H9 (cell line): Measurements from ENCODE around the gene DYRK2. TPM values are rescaled to one million over a fixed set of nuclear protein-coding genes. Genes with fewer than 3 reads are reported as not detected.

Experiments
- DNase-seq: peaks from one replicate; pipeline ENCODE4 v3.0.0-alpha.2; 2017
- H2AFZ ChIP-seq: one replicate; pipeline ENCODE4 v1.6.1; 2013; ENCODE audit warnings: mild to moderate bottlenecking, low read length, control low read depth, moderate library complexity
- H2AK5ac ChIP-seq: 2 replicates; pipeline ENCODE4 v1.6.1; 2013; ENCODE audit warnings: low read length, control low read depth, mixed read lengths; ENCODE audit not compliant: insufficient read length
- H2BK120ac ChIP-seq: one replicate; pipeline ENCODE4 v1.6.1; 2013; ENCODE audit warnings: low read depth, mild to moderate bottlenecking, low read length, control low read depth, inconsistent platforms; ENCODE audit not compliant: poor library complexity, severe bottlenecking
- H2BK12ac ChIP-seq: 2 replicates; pipeline ENCODE4 v1.6.1; 2013; ENCODE audit warnings: low read length, control low read depth, mixed read lengths, low read depth; ENCODE audit not compliant: insufficient read length
- H2BK15ac ChIP-seq: 2 replicates; pipeline ENCODE4 v1.6.1; 2013; ENCODE audit warnings: low read depth, low read length, control low read depth
- H2BK20ac ChIP-seq: one replicate; pipeline ENCODE4 v1.6.1; 2013; ENCODE audit warnings: low read depth, mild to moderate bottlenecking, low read length, control low read depth, inconsistent platforms; ENCODE audit not compliant: poor library complexity, severe bottlenecking
- H2BK5ac ChIP-seq: 2 replicates; pipeline ENCODE4 v1.6.1; 2013; ENCODE audit warnings: low read length, control low read depth, mixed read lengths; ENCODE audit not compliant: insufficient read length
- H3K14ac ChIP-seq: 2 replicates; pipeline ENCODE4 v1.6.1; 2013; ENCODE audit warnings: low read length, control low read depth; ENCODE audit not compliant: insufficient read depth
- H3K18ac ChIP-seq: 2 replicates; pipeline ENCODE4 v1.6.1; 2013; ENCODE audit warnings: low read depth, mild to moderate bottlenecking, mixed read lengths, low read length, control low read depth; ENCODE audit not compliant: insufficient read length
- H3K23ac ChIP-seq: 2 replicates; pipeline ENCODE4 v1.6.1; 2013; ENCODE audit warnings: low read length, control low read depth, mixed read lengths, low read depth; ENCODE audit not compliant: insufficient read length
- H3K23me2 ChIP-seq: 2 replicates; pipeline ENCODE4 v1.6.1; 2013; ENCODE audit warnings: low read depth, mild to moderate bottlenecking, mixed read lengths, low read length, control low read depth; ENCODE audit not compliant: insufficient read length, poor library complexity, severe bottlenecking
- H3K27ac ChIP-seq: 2 replicates; pipeline ENCODE4 v1.5.1; 2013; ENCODE audit warnings: low read length, control low read depth, mixed read lengths, low read depth; ENCODE audit not compliant: insufficient read length
- H3K27me3 ChIP-seq: 2 replicates; pipeline ENCODE4 v1.6.1; 2013; ENCODE audit warnings: low read length, control low read depth, inconsistent platforms; ENCODE audit not compliant: insufficient read depth
- H3K4ac ChIP-seq: 2 replicates; pipeline ENCODE4 v1.6.1; 2013; ENCODE audit warnings: low read depth, mild to moderate bottlenecking, control low read depth, inconsistent platforms, low read length, moderate library complexity
- H3K4me1 ChIP-seq: 2 replicates; pipeline ENCODE4 v1.6.1; 2013; ENCODE audit warnings: low read length, control low read depth, inconsistent platforms; ENCODE audit not compliant: insufficient read depth
- H3K4me2 ChIP-seq: 2 replicates; pipeline ENCODE4 v1.6.1; 2013; ENCODE audit warnings: low read length, control low read depth, mixed read lengths; ENCODE audit not compliant: insufficient read length, insufficient read depth
- H3K56ac ChIP-seq: 2 replicates; pipeline ENCODE4 v1.6.1; 2013; ENCODE audit warnings: low read depth, mild to moderate bottlenecking, mixed read lengths, low read length, control low read depth; ENCODE audit not compliant: insufficient read length
- H3K79me1 ChIP-seq: 2 replicates; pipeline ENCODE4 v1.6.1; 2013; ENCODE audit warnings: low read depth, mild to moderate bottlenecking, moderate library complexity, low read length, control low read depth, inconsistent platforms; ENCODE audit not compliant: insufficient read depth, poor library complexity, severe bottlenecking
- H3K79me2 ChIP-seq: 2 replicates; pipeline ENCODE4 v1.6.1; 2013; ENCODE audit warnings: low read length, control low read depth, inconsistent platforms; ENCODE audit not compliant: insufficient read depth
- H3K9ac ChIP-seq: 2 replicates; pipeline ENCODE4 v1.6.1; 2013; ENCODE audit warnings: low read length, control low read depth, mixed read lengths; ENCODE audit not compliant: insufficient read length; ENCODE audit errors: extremely low read depth
- H3K9me3 ChIP-seq: one replicate; pipeline ENCODE4 v1.6.1; 2013; ENCODE audit warnings: low read depth, low read length, inconsistent platforms; ENCODE audit not compliant: control insufficient read depth
- H3T11ph ChIP-seq: one replicate; pipeline ENCODE4 v1.6.1; 2013; ENCODE audit warnings: mild to moderate bottlenecking, low read length, control low read depth, inconsistent platforms
- H4K20me1 ChIP-seq: one replicate; pipeline ENCODE4 v1.6.1; 2013; ENCODE audit not compliant: control insufficient read depth, insufficient read length, insufficient read depth
- H4K5ac ChIP-seq: 2 replicates; pipeline ENCODE4 v1.6.1; 2013; ENCODE audit warnings: low read depth, mild to moderate bottlenecking, mixed read lengths, low read length, control low read depth; ENCODE audit not compliant: insufficient read length
- H4K8ac ChIP-seq: replicated peaks from 2 replicates; pipeline ENCODE4 v1.6.1; 2013; ENCODE audit warnings: low read length, control low read depth, mixed read lengths, low read depth; ENCODE audit not compliant: insufficient read length
- H4K91ac ChIP-seq: 2 replicates; pipeline ENCODE4 v1.6.1; 2013; ENCODE audit warnings: low read depth, mild to moderate bottlenecking, moderate library complexity, mixed read lengths, low read length, control low read depth; ENCODE audit not compliant: insufficient read length
- H3K27ac Mint-ChIP-seq, 3 experiments: 2 replicates in 2 of 3; 3 replicates in 1 of 3; pipeline ENCODE4 v1.8.0; 2020 to 2021; ENCODE audit warnings: mixed read lengths in 3 of 3, mild to moderate bottlenecking in 1 of 3, moderate library complexity in 1 of 3
- H3K27me3 Mint-ChIP-seq: 2 replicates; pipeline ENCODE4 v1.8.0; 2021; ENCODE audit warnings: low read depth, mild to moderate bottlenecking, moderate library complexity, mixed read lengths
- H3K36me3 Mint-ChIP-seq, 3 experiments: 2 replicates in 2 of 3; 3 replicates in 1 of 3; pipeline ENCODE4 v1.8.0; 2020 to 2021; ENCODE audit warnings: low read depth in 3 of 3, mixed read lengths in 3 of 3; ENCODE audit not compliant: insufficient read depth in 1 of 3
- H3K4me1 Mint-ChIP-seq, 2 experiments: 2 replicates each; pipeline ENCODE4 v1.8.0; 2020; ENCODE audit warnings: mixed read lengths in 2 of 2
- H3K4me3 Mint-ChIP-seq, 2 experiments: 2 replicates in 1 of 2; 3 replicates in 1 of 2; pipeline ENCODE4 v1.8.0; 2020 to 2021; ENCODE audit warnings: mild to moderate bottlenecking in 2 of 2, mixed read lengths in 2 of 2, moderate library complexity in 1 of 2
- H3K9me3 Mint-ChIP-seq, 2 experiments: 2 replicates in 1 of 2; 3 replicates in 1 of 2; pipeline ENCODE4 v1.8.0; 2020; ENCODE audit warnings: mild to moderate bottlenecking in 2 of 2, mixed read lengths in 2 of 2, moderate library complexity in 1 of 2
- CTCF ChIP-seq: fragments of 200-600 bp; sonication (generic); conservative IDR thresholded peaks from 3 replicates; pipeline ENCODE4 v1.8.0; 2021; ENCODE audit warnings: antibody characterized with exemption, mild to moderate bottlenecking
- total RNA-seq: library from RNA; stranded (reverse); gene quantifications from 2 replicates; pipeline ENCODE4 v1.2.1, GENCODE V29; 2021

The DYRK2 gene
- total RNA-seq, 1 experiment from 2014 or later: 40.6 TPM

- Mint-ChIP-seq H3K36me3 (peaks cover 31 to 36% (median 35%) of the 10 kb centered on the region in 3 experiments), H3K4me1 (peaks cover 7% of the 10 kb centered on the region in 2 experiments), H3K4me3 (no peak overlapping the region), H3K9me3 (peaks cover 25 to 29% of the 10 kb centered on the region in 2 experiments), H3K27me3 (no peaks in the 10 kb centered on the region), H3K27ac (no peak overlapping the region)
- no peaks in the 10 kb centered on the region for H3K79me2 ChIP-seq
- no peaks in the 10 kb centered on the region for H3K9me3 ChIP-seq
- H3K23ac ChIP-seq: no peak overlapping the region
- H2BK120ac ChIP-seq: no peak overlapping the region
- no peaks in the 10 kb centered on the region for H4K20me1 ChIP-seq
- H4K5ac ChIP-seq: no peak overlapping the region
- no peaks in the 10 kb centered on the region for H3K23me2 ChIP-seq
- H2BK20ac ChIP-seq: no peak overlapping the region
- H3K27me3 ChIP-seq: no peaks in the 10 kb centered on the region
- no peaks in the 10 kb centered on the region for H3K79me1 ChIP-seq
- no peak overlapping the region for H2BK12ac ChIP-seq
- no peaks in the 10 kb centered on the region for H3K4me1 ChIP-seq
- H3K4ac ChIP-seq: no peak overlapping the region
- no peak overlapping the region for H3K14ac ChIP-seq
- DNase-seq: no peak
- H3K4me2 ChIP-seq: no peak overlapping the region
- no peak overlapping the region for H3K18ac ChIP-seq
- no peak overlapping the region for H3T11ph ChIP-seq
- H2BK5ac ChIP-seq: no peak overlapping the region
- H4K8ac ChIP-seq: no peak overlapping the region
- no peak overlapping the region for H3K9ac ChIP-seq
- no peak overlapping the region for H2AFZ ChIP-seq
- TF ChIP-seq CTCF: no peak
- H3K27ac ChIP-seq: no peak overlapping the region
- H2BK15ac ChIP-seq: no peak overlapping the region
- H3K56ac ChIP-seq: no peak overlapping the region
- H2AK5ac ChIP-seq: no peak overlapping the region
- H4K91ac ChIP-seq: no peak overlapping the region
Observed at GRCh38 chr12:67676624-67677023, 28.1 kb downstream of the DYRK2 start.
